ENCODE results near the gene OR2A12. TPM values are rescaled to one million over a fixed set of nuclear protein-coding genes. Genes with fewer than 3 reads are reported as not detected.

Gene OR2A12
- total RNA-seq, 1 experiment from 2014 or later, result not detected

Other genes starting within 250 kb of the OR2A12 start
- gene TCAF1, start 184.1 kb upstream of the OR2A12 start, total RNA-seq (2021; ENCODE audit: unreplicated experiment), result 35.2 TPM
- gene OR2F2, start 151.0 kb upstream of the OR2A12 start, total RNA-seq (2021; ENCODE audit: unreplicated experiment), result not detected
- gene OR2F1, start 131.4 kb upstream of the OR2A12 start, total RNA-seq (2021; ENCODE audit: unreplicated experiment), result not detected
- not detected for gene OR6B1, start 86.0 kb upstream of the OR2A12 start, total RNA-seq (2021; ENCODE audit: unreplicated experiment)
- gene OR2A5, start 37.3 kb upstream of the OR2A12 start, total RNA-seq (2021; ENCODE audit: unreplicated experiment), result not detected
- gene OR2A25, start 16.5 kb upstream of the OR2A12 start, total RNA-seq (2021; ENCODE audit: unreplicated experiment), result not detected
- gene OR2A2, start 23.3 kb downstream of the OR2A12 start, total RNA-seq (2021; ENCODE audit: unreplicated experiment), result not detected
- gene OR2A14, start 36.9 kb downstream of the OR2A12 start, total RNA-seq (2021; ENCODE audit: unreplicated experiment), result not detected
- 5.9 TPM for gene CTAGE4, start 97.2 kb downstream of the OR2A12 start, total RNA-seq (2021; ENCODE audit: unreplicated experiment)
- gene ARHGEF35, start 109.6 kb downstream of the OR2A12 start, total RNA-seq (2021; ENCODE audit: unreplicated experiment), result 12.0 TPM
- gene OR2A42, start 153.3 kb downstream of the OR2A12 start, total RNA-seq (2021; ENCODE audit: unreplicated experiment), result not detected
- 0.82 TPM for gene OR2A7, start 178.5 kb downstream of the OR2A12 start, total RNA-seq (2021; ENCODE audit: unreplicated experiment)
- gene CTAGE8, start 183.0 kb downstream of the OR2A12 start, total RNA-seq (2021; ENCODE audit: unreplicated experiment), result 5.2 TPM
- not detected for gene OR2A1, start 226.1 kb downstream of the OR2A12 start, total RNA-seq (2021; ENCODE audit: unreplicated experiment)